ENCODE measurements around the gene MRGPRF. TPM values are rescaled to one million over a fixed set of nuclear protein-coding genes. Genes with fewer than 3 reads are reported as not detected.

Gene MRGPRF
- polyA plus RNA-seq, 1 donor from 2014 or later, result not detected

- Histone ChIP-seq H3K4me2 (ENCODE audit: low read length) (no peak overlapping the region), H3K36me3 (ENCODE audit: insufficient read depth, low read length) (no peaks in the 10 kb centered on the region), H4K20me1 (ENCODE audit: insufficient read depth) (no peaks in the 10 kb centered on the region), H3K9ac (ENCODE audit: low read length) (no peak overlapping the region), H3K79me2 (replicated peaks; ENCODE audit: insufficient read depth, low read length) (no peaks in the 10 kb centered on the region), H3K27ac (ENCODE audit: low read length) (no peak overlapping the region), H3F3A (ENCODE audit: insufficient read depth, low read length, poor library complexity, severe bottlenecking) (no peaks in the 10 kb centered on the region), H3K4me3 (ENCODE audit: low read length) (no peak overlapping the region), H3K9me3 (ENCODE audit: low read length) (peaks cover 3% of the 10 kb centered on the region), H3K27me3 (ENCODE audit: insufficient read depth, low read depth, low read length) (no peaks in the 10 kb centered on the region), H2AFZ (ENCODE audit: low read depth, low read length) (no peak overlapping the region), H3K9me2 (ENCODE audit: insufficient read depth, low read length) (no peaks in the 10 kb centered on the region)
- TF ChIP-seq RAD21 (conservative IDR thresholded peaks at IDR 0.05) (no peak), MXI1 (conservative IDR thresholded peaks at IDR 0.05; ENCODE audit: poor library complexity, severe bottlenecking) (no peak), EP300 (conservative IDR thresholded peaks at IDR 0.05; ENCODE audit: poor library complexity, severe bottlenecking) (no peak), CTCF (IDR thresholded peaks at IDR 0.05; ENCODE audit: poor library complexity, severe bottlenecking) (no peak), TAF1 (IDR thresholded peaks at IDR 0.05; ENCODE audit: low read depth) (no peak), REST (IDR thresholded peaks at IDR 0.05; ENCODE audit: borderline replicate concordance) (no peak), EZH2 (IDR thresholded peaks at IDR 0.05; ENCODE audit: borderline replicate concordance, insufficient read depth, low read length, poor library complexity, severe bottlenecking) (no peak), SMC3 (conservative IDR thresholded peaks at IDR 0.05; ENCODE audit: poor library complexity) (no peak), POLR2AphosphoS5 (IDR thresholded peaks at IDR 0.05) (no peak)
Measured at GRCh38 chr11:68983801-68984200, 29.2 kb downstream of the MRGPRF start.

- Histone ChIP-seq H3K9me2 (ENCODE audit: insufficient read depth, low read length) (no peaks in the 10 kb centered on the region), H3F3A (ENCODE audit: insufficient read depth, low read length, poor library complexity, severe bottlenecking) (no peaks in the 10 kb centered on the region), H4K20me1 (ENCODE audit: insufficient read depth) (no peaks in the 10 kb centered on the region), H3K27me3 (ENCODE audit: insufficient read depth, low read depth, low read length) (no peaks in the 10 kb centered on the region), H3K27ac (ENCODE audit: low read length) (no peak overlapping the region), H3K4me2 (ENCODE audit: low read length) (no peak overlapping the region), H3K9me3 (ENCODE audit: low read length) (peaks cover 3% of the 10 kb centered on the region), H2AFZ (ENCODE audit: low read depth, low read length) (no peak overlapping the region), H3K4me3 (ENCODE audit: low read length) (no peak overlapping the region), H3K79me2 (replicated peaks; ENCODE audit: insufficient read depth, low read length) (no peaks in the 10 kb centered on the region), H3K9ac (ENCODE audit: low read length) (no peak overlapping the region), H3K36me3 (ENCODE audit: insufficient read depth, low read length) (no peaks in the 10 kb centered on the region)
- TF ChIP-seq CTCF (IDR thresholded peaks at IDR 0.05; ENCODE audit: poor library complexity, severe bottlenecking) (no peak), TAF1 (IDR thresholded peaks at IDR 0.05; ENCODE audit: low read depth) (no peak), EP300 (conservative IDR thresholded peaks at IDR 0.05; ENCODE audit: poor library complexity, severe bottlenecking) (no peak), EZH2 (IDR thresholded peaks at IDR 0.05; ENCODE audit: borderline replicate concordance, insufficient read depth, low read length, poor library complexity, severe bottlenecking) (no peak), MXI1 (conservative IDR thresholded peaks at IDR 0.05; ENCODE audit: poor library complexity, severe bottlenecking) (no peak), RAD21 (conservative IDR thresholded peaks at IDR 0.05) (no peak), REST (IDR thresholded peaks at IDR 0.05; ENCODE audit: borderline replicate concordance) (no peak), POLR2AphosphoS5 (IDR thresholded peaks at IDR 0.05) (no peak), SMC3 (conservative IDR thresholded peaks at IDR 0.05; ENCODE audit: poor library complexity) (no peak)
Measured at GRCh38 chr11:68982134-68982533, 30.9 kb downstream of the MRGPRF start.

Data from neural cell (in vitro differentiated cells).